Activated naive CD4-positive, alpha-beta T cell (primary cell): Measurements from ENCODE around the gene GCK.

Experiments used
- DNase-seq, 4 experiments: peaks; one replicate each; lab custom pipeline; 2025; lab: John Stamatoyannopoulos, UW

Gene GCK

DNA sequence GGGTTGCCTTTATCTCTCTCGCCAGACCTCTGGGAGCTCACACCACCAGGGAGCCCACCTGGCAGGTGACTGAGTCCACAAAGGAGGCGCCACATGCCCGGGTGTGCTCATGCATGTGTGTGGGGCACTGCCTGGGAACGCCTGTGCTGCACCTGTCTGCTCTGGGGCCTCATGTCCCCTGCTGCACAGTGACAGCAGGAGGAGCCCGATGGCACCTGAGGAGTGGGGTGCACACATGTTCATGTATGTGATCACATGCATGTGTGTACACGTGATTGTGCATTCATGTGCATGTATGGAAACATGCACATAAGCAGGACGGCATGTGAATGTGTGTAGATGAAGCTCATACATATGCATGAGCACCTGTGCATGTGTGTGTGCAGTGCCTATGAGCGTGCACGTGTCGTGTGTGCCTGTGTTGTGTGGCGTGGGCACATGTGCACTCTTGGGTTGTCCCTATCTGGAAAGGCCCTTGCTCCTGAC lies 33.6 kb upstream of the GCK start:
- DNase-seq: no peak

DNA sequence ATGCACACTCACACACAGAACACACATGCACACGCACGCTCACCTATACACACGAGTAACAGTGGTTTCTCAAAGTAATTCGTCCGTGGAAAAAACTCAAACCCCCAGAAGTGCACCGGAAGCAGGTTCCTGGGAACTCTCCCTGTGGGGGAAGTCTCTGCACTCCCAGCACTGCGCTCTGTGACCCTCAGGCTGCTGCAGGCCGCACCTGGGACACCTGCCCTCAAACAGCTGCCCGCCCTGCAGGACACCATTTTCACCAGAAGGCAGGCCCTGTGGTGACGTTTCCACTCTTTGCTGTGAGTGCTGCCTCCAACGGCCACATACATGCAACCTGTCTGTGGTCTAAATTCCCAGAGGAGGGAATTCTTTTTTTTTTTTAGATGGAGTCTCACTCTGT lies 32.8 kb upstream of the GCK start:
- no peak for DNase-seq

DNA sequence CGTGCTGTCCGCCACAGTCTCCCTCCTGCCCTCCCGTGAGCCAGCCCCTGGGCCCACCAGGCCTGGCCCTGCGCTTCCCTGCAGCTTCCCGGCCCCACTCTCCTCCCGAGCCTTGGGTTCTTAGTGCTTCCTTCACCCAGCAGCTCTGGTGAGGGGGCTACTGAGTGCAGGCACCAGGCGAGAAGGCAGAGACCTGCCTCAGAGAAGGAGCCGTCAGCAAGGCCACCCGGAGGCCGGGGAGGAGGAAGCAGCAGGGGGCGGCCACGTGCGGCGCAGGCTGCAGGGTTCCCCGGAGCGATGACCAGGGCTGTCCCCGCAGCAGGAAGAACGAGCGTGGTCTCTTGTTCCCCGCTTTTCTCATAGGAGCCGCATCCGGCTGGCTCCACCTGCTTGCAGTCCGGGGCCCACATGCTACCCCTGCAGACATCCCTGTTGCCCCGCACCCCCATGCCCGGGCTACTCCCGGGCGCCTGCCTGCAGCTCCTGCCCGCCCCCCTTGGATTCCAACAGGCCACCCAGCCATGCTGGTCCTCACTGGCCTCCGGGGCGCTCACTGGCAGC lies 32.1 kb upstream of the GCK start:
- no peak for DNase-seq

DNA sequence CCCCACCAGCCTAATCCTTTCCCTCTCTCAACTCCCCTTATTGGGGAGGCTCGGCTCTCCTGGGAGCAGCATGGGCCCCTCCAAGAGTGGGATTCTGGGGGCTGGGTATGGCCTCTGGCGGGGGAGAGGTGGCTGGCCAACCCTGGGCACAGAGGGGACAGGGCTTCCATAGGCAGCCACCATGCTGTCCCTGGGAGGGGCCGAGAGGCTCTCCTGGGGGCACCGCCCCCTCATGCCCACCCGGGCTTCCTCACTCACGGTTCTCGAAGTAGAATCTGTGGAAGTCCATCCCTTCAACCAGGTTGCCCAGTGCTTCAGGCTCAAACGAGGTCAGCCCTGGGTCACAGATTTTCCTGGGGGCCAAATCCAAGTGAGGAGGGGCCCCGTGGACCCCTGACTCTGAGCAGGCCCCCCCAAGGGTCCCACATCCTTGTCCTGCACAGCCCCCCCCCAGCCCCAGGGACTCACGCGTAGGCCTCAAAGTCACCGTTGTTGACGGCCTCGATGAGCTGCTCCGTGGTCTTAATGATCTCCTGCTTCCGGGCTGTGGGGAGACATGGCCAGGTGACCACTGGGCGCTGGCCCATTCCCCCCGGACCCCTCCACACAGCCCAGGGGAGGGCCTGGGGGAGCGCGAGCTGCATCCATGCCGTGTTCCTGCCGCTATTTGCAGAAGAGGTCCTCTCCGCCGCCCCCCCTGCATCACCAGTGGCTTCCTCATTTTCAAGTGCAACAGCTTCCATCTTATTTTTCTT lies 31.3 kb upstream of the GCK start:
- DNase-seq: no peak

DNA sequence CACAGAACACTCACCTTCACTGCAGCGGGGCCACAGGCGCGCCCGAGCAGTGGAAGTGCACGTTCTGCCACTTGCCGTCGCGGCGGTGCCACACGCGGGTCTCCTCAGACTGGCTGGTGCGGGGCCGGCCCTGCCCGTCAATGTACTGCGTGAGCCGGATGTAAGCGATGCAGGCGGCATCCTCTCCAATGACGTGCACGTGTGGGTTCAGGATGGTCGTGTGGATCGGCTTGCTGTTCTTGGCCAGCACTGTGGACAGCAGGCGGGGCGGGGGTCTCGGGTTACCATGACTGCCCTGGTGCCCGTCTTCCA lies 30.8 kb upstream of the GCK start:
- no peak for DNase-seq

DNA sequence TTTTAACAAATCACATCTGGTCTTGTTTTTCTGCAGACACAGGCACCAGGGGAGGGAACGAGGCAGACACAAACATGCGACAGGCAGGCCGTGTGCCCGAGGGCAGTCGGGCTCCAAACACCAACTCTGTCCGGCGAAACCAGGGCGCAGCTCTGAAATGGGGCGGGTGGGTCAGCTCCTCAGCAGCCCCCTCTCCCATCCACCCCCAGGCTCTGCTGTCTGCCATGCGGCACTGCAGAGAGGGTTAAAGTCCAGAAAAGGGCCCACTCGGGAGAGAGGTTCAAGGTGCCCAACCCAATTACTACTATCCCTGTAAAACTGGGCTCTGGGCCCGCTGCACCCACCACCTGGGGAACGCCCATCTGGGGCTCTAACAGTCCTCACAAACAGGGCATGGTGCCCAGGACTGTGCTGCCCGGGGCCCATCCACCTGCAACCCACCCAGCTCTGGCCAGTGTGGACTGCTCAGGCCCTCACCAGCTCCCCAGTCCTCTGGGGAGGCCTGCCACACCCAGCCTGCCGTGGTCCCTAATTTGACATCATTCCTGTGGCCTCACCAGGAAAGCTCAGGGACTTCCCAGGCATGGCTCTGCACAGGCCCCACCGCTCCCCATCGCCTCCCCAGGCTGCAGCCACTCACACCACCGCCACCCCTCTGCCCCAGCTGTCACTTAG lies 30.3 kb upstream of the GCK start:
- no peak for DNase-seq

DNA sequence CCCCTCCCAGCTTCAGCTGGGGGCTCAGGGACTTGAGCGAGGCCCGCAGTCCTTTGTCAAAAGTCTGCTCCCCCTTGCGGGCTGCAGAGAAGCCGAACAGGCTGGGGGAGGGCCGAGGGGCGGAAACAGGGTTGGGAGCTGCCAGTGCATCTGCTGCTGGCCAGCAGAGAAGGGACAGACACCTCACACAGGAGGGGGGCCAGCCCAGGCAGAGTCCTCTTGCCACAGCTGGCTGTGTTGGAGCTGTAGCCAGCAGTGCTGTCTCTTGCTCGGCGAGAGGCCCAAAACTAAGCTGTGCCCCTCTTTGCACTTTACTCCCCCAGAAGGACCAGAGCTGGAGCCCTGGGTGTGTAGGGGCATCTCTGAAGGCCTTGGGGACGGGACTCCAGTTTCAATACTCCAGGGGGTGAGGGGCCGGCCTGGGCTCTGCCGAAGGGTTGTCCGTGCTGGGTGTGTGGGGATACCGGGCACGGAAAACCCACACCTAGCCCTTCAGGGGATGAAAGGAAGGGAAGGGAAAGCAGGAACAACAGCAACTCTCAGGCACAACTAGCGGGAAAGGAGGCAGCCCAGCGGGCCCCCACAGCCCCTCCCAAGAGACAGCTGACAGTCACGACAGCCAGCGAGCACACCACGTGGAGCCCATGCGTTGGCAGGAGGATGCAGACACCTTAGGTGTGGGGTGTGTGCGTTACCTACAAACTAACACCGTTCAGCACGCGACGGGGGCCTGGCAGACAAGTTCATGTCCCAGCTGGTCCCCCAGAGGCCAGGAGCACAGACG lies 29.4 kb upstream of the GCK start:
- no peak for DNase-seq

DNA sequence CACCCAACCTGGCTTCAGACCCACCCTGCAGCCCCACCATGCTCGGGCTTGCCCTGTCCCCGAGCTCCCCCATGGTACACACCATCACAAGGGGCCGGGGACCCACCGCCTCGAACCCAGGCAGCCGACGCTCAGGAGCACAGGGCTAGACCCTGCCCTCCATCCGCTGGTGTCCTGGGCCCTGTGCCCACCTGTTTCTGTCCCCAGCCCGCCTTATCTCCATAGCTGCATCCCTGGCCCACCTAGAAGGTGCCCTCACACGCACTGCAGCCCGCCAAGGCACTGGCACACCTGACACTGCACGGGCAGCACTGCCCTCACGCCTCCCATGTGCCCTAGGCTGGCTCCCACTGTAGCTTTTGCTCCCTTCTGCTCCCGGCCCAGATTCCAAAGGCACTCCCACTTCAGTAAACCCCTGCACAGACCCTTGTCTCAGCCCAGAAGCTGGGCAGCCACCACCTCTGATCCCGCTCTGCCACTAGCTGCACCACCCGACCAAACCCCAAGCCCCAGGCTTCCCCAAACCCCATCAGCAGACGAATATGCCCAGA lies 28.7 kb upstream of the GCK start:
- DNase-seq: no peak

DNA sequence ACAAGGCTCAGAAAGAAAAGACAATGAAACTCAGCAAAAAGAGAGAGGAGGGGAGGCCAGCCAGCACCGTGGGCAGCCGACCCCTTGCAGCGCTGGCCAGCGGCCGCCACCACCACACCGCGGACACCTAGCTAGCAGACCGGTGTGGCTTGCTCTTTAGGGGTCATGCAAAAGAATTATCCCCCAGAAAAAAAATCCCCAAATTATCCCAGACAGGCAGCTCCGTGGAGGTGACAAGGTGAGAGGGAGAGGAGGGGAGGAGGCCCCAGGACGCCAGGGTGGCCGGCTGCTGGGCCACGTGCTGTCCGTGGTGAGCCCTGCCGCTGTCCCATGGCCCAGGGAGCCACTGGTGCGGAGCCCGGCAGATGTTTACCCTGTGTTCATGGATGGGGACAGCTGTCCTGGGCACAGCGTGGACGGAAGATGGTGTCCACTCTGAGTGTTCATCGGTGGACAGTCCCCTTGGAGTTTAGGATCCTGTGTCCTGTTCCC lies 28.0 kb upstream of the GCK start:
- no peak for DNase-seq

DNA sequence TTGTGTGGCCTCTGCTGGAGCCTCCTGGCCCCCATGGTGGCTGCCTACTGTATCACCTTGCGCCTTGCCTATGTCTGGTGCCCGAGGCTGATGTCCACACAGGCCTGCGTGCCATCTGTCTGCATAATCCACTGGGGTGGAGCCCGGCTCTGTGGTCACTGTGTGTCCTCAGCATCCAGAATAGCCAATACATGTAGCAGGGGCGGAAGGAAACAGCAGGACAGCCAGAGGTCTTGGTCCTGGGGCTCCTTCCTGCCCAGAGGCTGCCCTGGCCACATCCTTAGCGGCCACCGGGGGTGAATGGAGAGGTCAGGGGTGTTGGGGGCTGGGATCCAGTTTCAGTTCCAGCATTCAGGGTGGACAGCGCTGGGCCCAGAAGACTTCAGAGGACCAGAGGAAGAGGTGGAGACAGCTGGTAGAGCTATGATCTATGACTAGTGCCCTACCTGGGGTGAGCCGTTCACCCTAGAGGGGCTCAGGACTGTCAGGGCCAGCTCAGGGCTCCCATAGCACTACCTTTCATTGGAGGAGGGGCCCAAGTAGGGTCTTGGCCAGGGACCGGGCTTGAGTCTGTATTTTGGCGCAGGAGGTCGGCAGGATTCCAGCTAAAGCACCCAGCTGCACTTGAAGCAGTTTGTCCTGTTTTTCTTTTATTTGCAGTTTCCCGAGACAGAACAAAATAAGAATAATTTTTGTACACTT lies 27.4 kb upstream of the GCK start:
- DNase-seq: no peak

DNA sequence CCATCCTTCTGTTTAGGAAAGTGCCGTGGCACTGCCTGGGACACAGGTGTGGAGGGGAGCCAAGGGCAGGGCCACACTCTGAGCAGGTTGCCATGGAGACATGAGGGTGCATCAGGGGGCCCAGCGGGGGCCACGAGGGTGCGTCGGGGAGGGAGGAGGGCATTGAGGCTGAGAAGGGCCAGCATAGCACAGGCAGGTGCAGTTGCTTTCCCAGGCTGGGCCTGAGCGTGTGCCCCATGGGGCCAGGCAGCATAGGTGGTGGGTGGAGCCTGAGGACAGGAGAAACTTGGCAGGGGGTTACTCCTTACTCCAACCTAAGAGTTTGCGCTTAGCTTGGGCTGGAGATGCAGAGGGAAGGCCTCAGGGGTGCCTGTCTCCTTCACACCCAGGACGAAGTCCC lies 26.8 kb upstream of the GCK start:
- DNase-seq: no peak

DNA sequence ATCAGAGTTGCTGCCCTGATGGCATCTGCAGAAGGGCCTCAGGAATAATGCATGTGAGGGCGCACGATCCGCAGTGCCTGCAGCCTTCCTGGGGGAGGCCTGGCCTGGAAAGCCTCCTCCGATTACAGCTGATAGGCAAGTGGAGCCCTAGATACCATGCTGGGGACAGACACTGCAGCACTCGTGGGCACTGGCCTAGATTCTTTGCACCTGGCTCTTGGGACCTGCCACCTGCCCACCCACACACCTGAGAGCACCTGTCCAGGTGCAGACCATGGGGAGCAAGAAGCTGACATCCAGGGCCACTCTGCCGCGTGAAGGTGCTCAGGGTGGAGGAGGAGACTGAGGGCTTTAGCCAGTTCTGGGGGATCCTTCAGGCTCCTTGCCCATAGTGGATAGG lies 26.3 kb upstream of the GCK start:
- DNase-seq: no peak

DNA sequence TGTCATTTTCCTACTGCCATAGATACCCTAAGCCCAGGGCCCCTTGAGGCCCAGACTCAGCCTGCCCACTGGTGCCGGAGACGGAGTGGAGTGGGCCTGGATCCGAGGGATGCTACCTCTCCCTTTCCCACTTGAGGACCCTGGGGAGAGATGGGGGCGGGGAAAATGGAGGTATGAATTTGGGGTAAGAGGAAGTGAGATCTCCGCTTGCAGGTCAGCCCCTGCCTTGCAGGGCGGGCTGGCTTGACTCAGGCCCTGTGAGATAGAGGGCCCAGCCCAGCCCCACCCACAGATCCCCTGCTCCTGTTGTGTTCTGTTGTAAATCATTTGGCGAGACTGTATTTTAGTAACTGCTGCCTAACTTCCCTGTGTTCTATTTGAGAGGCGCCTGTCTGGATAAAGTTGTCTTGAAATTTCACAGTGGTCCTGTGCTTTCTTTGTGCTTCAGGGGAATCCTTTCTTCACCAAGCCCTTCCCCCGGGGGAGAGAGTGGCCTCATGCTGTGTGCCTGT lies 24.7 kb upstream of the GCK start:
- DNase-seq: no peak

DNA sequence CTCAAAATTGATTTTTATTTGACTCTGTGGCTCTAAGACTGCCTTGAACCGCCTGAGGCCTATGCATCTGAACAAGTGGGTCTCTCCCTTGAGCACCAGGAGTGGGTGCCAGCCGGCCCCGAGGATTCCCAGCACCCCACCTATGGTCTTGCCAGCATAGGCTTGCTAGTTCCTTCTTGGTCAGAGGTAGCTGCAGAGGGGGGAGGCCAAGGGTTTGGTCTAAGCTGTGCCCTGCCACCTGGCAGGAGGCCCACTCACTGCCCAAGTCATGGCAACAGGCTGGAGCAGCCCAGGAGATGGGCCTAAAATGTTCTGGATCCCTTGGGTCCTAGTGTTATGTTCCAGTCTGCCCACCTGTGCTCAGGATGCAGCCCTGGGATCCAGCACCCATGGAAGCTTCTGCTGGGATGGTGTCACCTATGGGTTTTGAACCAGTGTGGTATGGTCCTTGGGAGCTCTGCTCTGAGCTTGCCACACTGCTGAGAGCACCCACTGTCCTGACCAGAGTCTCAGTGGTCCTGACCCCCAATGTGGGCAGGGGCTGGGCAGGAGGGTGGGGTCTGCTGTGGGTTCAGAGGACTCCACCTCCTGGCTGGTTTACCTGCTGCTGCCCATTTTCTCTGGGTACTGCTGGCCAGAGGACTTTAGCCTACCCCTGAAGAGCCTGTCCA lies 24.1 kb upstream of the GCK start:
- no peak for DNase-seq

DNA sequence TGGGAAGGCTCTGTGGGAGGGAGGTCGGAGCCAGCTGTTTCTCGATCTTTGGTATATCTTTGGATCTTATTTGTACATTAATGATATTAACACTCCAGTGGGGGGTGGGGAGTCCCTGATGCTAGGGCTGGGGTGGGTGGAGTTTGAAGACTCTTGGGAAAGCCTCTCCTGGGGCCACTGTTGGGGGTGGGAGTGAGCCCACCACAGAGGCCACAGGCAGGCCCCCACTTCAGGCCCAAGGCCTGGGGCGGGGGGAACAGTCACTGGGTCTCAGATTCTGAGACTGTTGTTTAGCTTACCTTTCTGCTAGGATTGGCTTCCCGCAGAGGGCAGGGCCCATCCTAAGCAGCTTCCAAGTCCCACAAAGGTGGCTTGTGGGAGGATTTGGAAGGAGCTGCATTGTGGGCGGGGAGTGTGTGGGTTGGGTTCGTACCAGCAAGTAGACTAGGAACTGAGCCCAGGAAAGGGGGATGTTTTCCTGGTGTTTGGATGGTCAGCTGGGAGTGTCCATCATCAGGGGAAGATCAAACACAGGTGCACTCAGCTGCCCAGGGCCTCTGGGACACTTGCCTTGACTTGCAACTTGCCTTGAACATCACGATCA lies 23.4 kb upstream of the GCK start:
- DNase-seq: no peak

DNA sequence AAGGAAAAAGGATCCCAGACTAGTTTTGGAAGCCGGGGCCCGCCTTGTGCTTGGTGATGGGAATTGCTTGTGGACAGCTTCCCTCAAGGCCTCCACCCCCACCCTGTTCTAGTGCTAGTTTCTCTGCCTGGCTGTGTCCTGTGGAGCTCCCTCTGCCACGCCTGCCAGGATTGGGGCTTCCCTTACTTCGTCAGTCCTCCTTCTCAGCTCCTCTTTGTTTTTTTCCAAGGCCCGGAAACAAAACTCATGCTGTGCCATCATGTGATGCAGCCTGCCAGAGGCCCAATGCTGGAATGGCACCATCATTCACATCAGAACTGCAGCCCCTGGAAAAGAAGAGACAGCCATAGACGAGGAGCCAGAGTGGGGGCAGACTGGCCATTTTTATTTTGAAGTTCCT lies 22.8 kb upstream of the GCK start:
- no peak for DNase-seq

DNA sequence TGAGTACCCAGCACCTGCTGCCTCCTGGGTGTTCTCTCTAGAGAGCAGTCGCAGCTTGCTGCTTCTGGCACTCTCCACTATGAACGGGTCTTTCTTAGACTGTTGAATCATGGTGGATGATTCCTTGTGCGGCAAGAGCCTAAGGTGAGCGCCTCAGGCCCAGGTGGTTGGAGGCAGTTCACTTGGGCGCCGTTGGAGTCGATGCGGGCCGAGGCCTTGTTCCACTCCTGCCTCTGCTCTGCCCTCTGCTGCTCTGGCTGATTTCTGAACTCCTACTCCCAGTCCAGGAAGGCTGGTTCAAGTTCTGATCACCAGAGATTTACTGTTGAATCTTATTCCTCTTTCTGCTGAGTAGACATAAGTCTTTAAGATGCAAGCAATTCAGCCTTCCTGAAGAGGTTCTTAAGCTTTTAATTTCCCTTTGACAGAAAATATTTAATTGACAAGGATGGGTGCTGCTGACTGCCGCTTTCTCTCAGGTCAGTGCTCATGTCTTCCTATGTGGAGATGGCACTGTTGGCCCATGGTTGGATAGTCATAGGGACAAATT lies 22.0 kb upstream of the GCK start:
- DNase-seq: no peak

DNA sequence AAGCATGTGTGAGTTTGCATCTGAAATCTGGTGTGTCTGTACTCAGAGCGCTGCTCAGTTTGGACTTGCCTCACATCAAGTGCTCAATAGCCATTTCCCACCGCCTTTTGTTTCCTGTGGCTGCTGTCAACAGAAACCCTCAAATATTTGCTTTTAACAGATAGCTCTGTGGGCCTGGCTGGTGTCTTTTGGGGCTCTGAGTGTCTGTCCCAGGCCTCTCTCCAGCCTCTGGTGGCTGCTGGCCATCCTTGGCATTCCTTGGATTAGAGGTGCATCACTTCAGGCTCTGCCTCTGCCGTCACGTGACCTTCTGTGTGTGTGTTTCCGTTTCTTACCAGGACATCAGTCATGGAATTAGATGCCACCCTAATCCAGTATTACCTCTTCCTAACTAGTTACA lies 20.9 kb upstream of the GCK start:
- no peak for DNase-seq

DNA sequence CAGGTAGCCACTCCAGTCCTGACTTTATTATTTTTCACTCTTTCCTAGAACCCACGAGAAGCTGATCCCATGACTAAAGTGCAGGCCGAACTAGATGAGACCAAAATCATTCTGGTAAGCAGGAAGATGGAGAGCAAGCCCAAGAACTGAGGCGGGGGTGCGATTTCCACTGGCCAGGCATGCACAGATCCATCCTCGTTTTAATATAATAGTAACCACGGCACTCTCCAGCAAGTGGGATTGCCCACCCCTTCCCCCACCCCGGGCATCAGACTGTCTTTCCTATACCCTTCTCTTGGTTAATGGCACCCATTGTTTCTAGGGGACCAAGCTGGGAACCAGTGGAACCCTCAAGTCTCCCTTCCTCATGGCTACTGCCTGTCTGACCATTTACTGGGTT lies 18.8 kb upstream of the GCK start:
- DNase-seq: no peak

DNA sequence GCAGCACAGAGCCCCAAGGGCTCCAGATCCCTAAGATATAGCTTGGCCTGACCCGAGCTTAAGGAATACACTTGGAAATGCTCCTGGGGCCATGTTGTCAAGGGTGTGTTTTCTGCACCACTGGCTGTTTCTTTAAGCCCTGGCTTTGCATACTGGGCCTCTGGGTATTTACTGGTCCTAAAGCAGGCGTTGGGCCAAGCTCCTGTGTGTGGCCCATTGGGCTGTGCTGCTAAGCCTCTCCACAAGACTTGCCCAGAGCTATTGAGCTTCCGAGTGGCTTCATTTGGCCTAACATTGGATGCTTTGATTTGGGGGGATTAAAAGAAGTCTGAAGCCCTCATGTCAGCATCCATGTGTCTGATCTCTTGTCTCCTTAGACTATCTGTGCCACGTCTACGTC lies 16.8 kb upstream of the GCK start:
- no peak for DNase-seq
